HCT116 (cell line): ENCODE data around the gene PACSIN2. TPM values are rescaled to one million over a fixed set of nuclear protein-coding genes. Genes with fewer than 3 reads are reported as not detected.

ENCODE experiments used
- ATAC-seq: fragments of 200-7000 bp; cut with Tn5 transposase; 2 replicates; pipeline ENCODE4 v1.9.1; 2020; ENCODE audit warnings: mild to moderate bottlenecking, moderate library complexity
- BruUV-seq: library from RNA; stranded (reverse); fragments of 400-500 nt; replicated peaks from 2 replicates; lab custom pipeline; 2021; lab: Mats Ljungman, UMichigan
- CTCF ChIA-PET: fragments of 300-600 bp; sonication (Branson Sonifier 250); formaldehyde crosslinking; loops from one replicate; lab custom pipeline; 2021; ENCODE audit warnings: antibody characterized with exemption; lab: Charles Lee
- POLR2A ChIA-PET: fragments of 300-600, 350-600 bp; sonication (Branson Sonifier 250); formaldehyde crosslinking; loops from one replicate; lab custom pipeline; 2021; ENCODE audit warnings: antibody characterized with exemption; lab: Charles Lee
- RAD21 ChIA-PET, 2 experiments: fragments of 300-600 bp; sonication (Branson Sonifier 250); formaldehyde crosslinking; loops; one replicate each; lab custom pipeline; 2023; ENCODE audit warnings: low total read pairs in 2 of 2; ENCODE audit not compliant: uncharacterized antibody in 2 of 2, unreplicated experiment in 2 of 2, low non-redundant PET in 1 of 2; lab: Charles Lee
- DNase-seq: peaks from one replicate; pipeline ENCODE4 v3.0.0-alpha.2; 2010; ENCODE audit warnings: low read depth, low spot score
- H2AFZ ChIP-seq: fragments of 200-600 bp; shearing (Covaris generic), sonication (generic); 2 replicates; pipeline ENCODE4 v1.6.1; 2017; ENCODE audit warnings: low read depth, mixed run types, mixed read lengths, antibody characterized with exemption, low read length; ENCODE audit not compliant: poor library complexity, severe bottlenecking
- H3K27ac ChIP-seq: 2 replicates; pipeline ENCODE4 v1.5.1; 2012; ENCODE audit warnings: low read depth, low read length
- H3K27me3 ChIP-seq: fragments of 200-600 bp; sonication (generic); 2 replicates; pipeline ENCODE4 v1.6.1; 2016; ENCODE audit warnings: mixed run types, low read length, mixed read lengths; ENCODE audit not compliant: insufficient read depth
- H3K36me3 ChIP-seq, 2 experiments: fragments of 200-500 bp in 1 of 2; fragments of 200-600 bp in 1 of 2; sonication (Bioruptor generic) in 1 of 2; sonication (generic) in 1 of 2; 2 replicates each; pipeline versions ENCODE4 v1.5.1 to v1.6.1; 2014 to 2016; ENCODE audit warnings: low read length in 2 of 2, inconsistent platforms in 1 of 2, mixed read lengths in 1 of 2, mixed run types in 1 of 2; ENCODE audit not compliant: insufficient read depth in 2 of 2, control insufficient read depth in 1 of 2
- H3K4me1 ChIP-seq, 2 experiments: fragments of 200-600 bp in 1 of 2; sonication (generic) in 1 of 2; 2 replicates each; pipeline versions ENCODE4 v1.5.1 to v1.6.1; 2012 to 2017; ENCODE audit warnings: low read length in 2 of 2, inconsistent platforms in 1 of 2, mild to moderate bottlenecking in 1 of 2, mixed read lengths in 1 of 2, mixed run types in 1 of 2, moderate library complexity in 1 of 2; ENCODE audit not compliant: insufficient read depth in 2 of 2, control insufficient read depth in 1 of 2
- H3K4me2 ChIP-seq: fragments of 200-600 bp; sonication (generic); 2 replicates; pipeline ENCODE4 v1.6.1; 2017; ENCODE audit warnings: mixed run types, low read length, mixed read lengths
- H3K4me3 ChIP-seq, 2 experiments: fragments of 200-600 bp in 1 of 2; sonication (generic) in 1 of 2; replicated peaks in 1 of 2; 2 replicates each; pipeline ENCODE4 v1.5.1; 2011 to 2016; ENCODE audit warnings: low read length in 2 of 2, control low read depth in 1 of 2, low read depth in 1 of 2, mild to moderate bottlenecking in 1 of 2, mixed read lengths in 1 of 2, mixed run types in 1 of 2
- H3K79me2 ChIP-seq: fragments of 200-600 bp; sonication (generic); 2 replicates; pipeline ENCODE4 v1.6.1; 2017; ENCODE audit warnings: mild to moderate bottlenecking, mixed run types, low read length, moderate library complexity, mixed read lengths; ENCODE audit not compliant: insufficient read depth
- H3K9ac ChIP-seq: fragments of 200-600 bp; sonication (generic); 2 replicates; pipeline ENCODE4 v1.6.1; 2016; ENCODE audit warnings: low read length, mixed read lengths
- H3K9me2 ChIP-seq: fragments of 200-600 bp; sonication (generic), shearing (Covaris generic); 2 replicates; pipeline ENCODE4 v1.6.1; 2017; ENCODE audit warnings: mixed run types, mild to moderate bottlenecking, moderate library complexity; ENCODE audit not compliant: insufficient read depth
- H3K9me3 ChIP-seq, 2 experiments: fragments of 200-500 bp in 1 of 2; fragments of 200-600 bp in 1 of 2; sonication (Bioruptor generic) in 1 of 2; sonication (generic) in 1 of 2; 2 replicates each; pipeline ENCODE4 v1.6.1; 2014 to 2017; ENCODE audit warnings: low read length in 2 of 2, mixed read lengths in 2 of 2, inconsistent platforms in 1 of 2, low read depth in 1 of 2, mild to moderate bottlenecking in 1 of 2, mixed run types in 1 of 2, moderate library complexity in 1 of 2; ENCODE audit not compliant: control insufficient read depth in 1 of 2, insufficient read depth in 1 of 2
- H4K20me1 ChIP-seq: fragments of 200-600 bp; sonication (generic), shearing (Covaris generic); 2 replicates; pipeline ENCODE4 v1.6.1; 2017; ENCODE audit warnings: mixed run types, mild to moderate bottlenecking, moderate library complexity; ENCODE audit not compliant: insufficient read depth
- CTCF ChIP-seq, 3 experiments: fragments of 200-600 bp in 1 of 3; sonication (generic) in 1 of 3; IDR thresholded peaks in 2 of 3; conservative IDR thresholded peaks in 1 of 3; 2 replicates each; pipeline ENCODE4 v1.5.1; 2012 to 2017; ENCODE audit warnings: low read depth in 2 of 3, low read length in 2 of 3, antibody characterized with exemption in 1 of 3, borderline replicate concordance in 1 of 3, control low read depth in 1 of 3, mild to moderate bottlenecking in 1 of 3, mixed read lengths in 1 of 3, mixed run types in 1 of 3, moderate library complexity in 1 of 3; ENCODE audit not compliant: insufficient read depth in 1 of 3
- EGR1 ChIP-seq: IDR thresholded peaks from 2 replicates; pipeline ENCODE4 v1.6.1; 2012; ENCODE audit warnings: low read depth
- ELF1 ChIP-seq: IDR thresholded peaks from 2 replicates; pipeline ENCODE4 v1.6.1; 2012; ENCODE audit warnings: low read depth, borderline replicate concordance
- EZH2phosphoT487 ChIP-seq: fragments of 200-600 bp; IDR thresholded peaks from 2 replicates; pipeline ENCODE4 v1.6.1; 2018; ENCODE audit warnings: antibody characterized with exemption, borderline replicate concordance
- JUND ChIP-seq: IDR thresholded peaks from 2 replicates; pipeline ENCODE4 v1.6.1; 2012
- POLR2A ChIP-seq: IDR thresholded peaks from 2 replicates; pipeline ENCODE4 v1.7.0; 2011; ENCODE audit warnings: borderline replicate concordance; ENCODE audit not compliant: insufficient read depth, insufficient read length; ENCODE audit errors: extremely low read depth
- RAD21 ChIP-seq: IDR thresholded peaks from 2 replicates; pipeline ENCODE4 v1.6.1; 2012; ENCODE audit warnings: low read depth, mild to moderate bottlenecking
- REST ChIP-seq: IDR thresholded peaks from 2 replicates; pipeline ENCODE4 v1.6.1; 2012; ENCODE audit warnings: low read depth
- SIN3A ChIP-seq: IDR thresholded peaks from 2 replicates; pipeline ENCODE4 v1.6.1; 2012; ENCODE audit warnings: low read depth
- SP1 ChIP-seq: IDR thresholded peaks from 2 replicates; pipeline ENCODE4 v1.6.1; 2012; ENCODE audit warnings: low read depth
- ZFX ChIP-seq: fragments of 450-650 bp; IDR thresholded peaks from 2 replicates; pipeline ENCODE4 v1.6.1; 2017
- intact Hi-C: fragments of 100-400 bp; cut with micrococcal nuclease; formaldehyde crosslinking; loops from 2 replicates; pipeline ENCODE4 v1.10.0; 2022
- total RNA-seq: library from RNA; stranded (reverse); gene quantifications from one replicate; pipeline ENCODE4 v1.2.1, GENCODE V29; 2021; ENCODE audit not compliant: unreplicated experiment

Gene PACSIN2
- total RNA-seq, 1 experiment from 2014 or later, result 48.2 TPM

- ChIA-PET RAD21 (interaction anchor here (0.5 to 0.8 kb wide), 2 partner anchors 11 to 24 kb away, joined by 3 read pairs; no protein-coding TSS in a partner anchor), CTCF (interaction anchor here (0.8 to 1.6 kb wide), 9 partner anchors 10 to 123 kb away, joined by 3 to 6 read pairs (median 4); no protein-coding TSS in a partner anchor), POLR2A (interaction anchor here (1.0 to 2.1 kb wide), 4 partner anchors 14 to 27 kb away, joined by 3 to 7 read pairs (median 6); partner anchors contain the start of gene PACSIN2)
- Histone ChIP-seq H3K4me1 (peaks cover 13 to 26% of the 10 kb centered on the region in 2 experiments), H4K20me1 (no peaks in the 10 kb centered on the region), H3K79me2 (peaks cover 83% of the 10 kb centered on the region), H3K36me3 (no peaks in the 10 kb centered on the region), H2AFZ (no peak overlapping the region), H3K27me3 (no peaks in the 10 kb centered on the region), H3K9ac (no peak overlapping the region), H3K4me2 (peak overlapping the region; percentile 40), H3K27ac (no peak overlapping the region), H3K4me3 (no peak overlapping the region), H3K9me2 (no peaks in the 10 kb centered on the region), H3K9me3 (no peaks in the 10 kb centered on the region)
- intact Hi-C loops, result loop anchor here (1.0 kb wide), 1 partner anchor 100 kb away; no protein-coding TSS in a partner anchor
- TF ChIP-seq RAD21 (peak; percentile 60), CTCF (IDR thresholded peaks at IDR 0.05 in 2 of 3, conservative IDR thresholded peaks at IDR 0.05 in 1 of 3; ENCODE audit: borderline replicate concordance in 1 of 3, insufficient read depth in 1 of 3, low read depth in 2 of 3, low read length in 2 of 3) (peak; percentile 30 to 33 (median 33); a peak in 4 of 6 replicates), POLR2A (no peak)
- ATAC-seq (peak; percentile 81), DNase-seq (no peak)
- no TSS peak for BruUV-seq
Measured at GRCh38 chr22:42990131-42990838, 24.7 kb downstream of the PACSIN2 start.

- H3K4me1 ChIP-seq, result peaks cover 10 to 12% of the 10 kb centered on the region in 2 experiments
- no peaks in the 10 kb centered on the region for H4K20me1 ChIP-seq
- no peak overlapping the region for H3K4me2 ChIP-seq
- no peak for DNase-seq
- peaks cover 53% of the 10 kb centered on the region for H3K79me2 ChIP-seq
- H3K9ac ChIP-seq, result no peak overlapping the region
- no peak for ATAC-seq
- H3K4me3 ChIP-seq, result no peak overlapping the region
- RAD21 ChIA-PET, result no interaction called here
- POLR2A ChIA-PET, result no interaction called here
- no peak overlapping the region for H3K27ac ChIP-seq
- no peaks in the 10 kb centered on the region for H3K9me2 ChIP-seq
- no peaks in the 10 kb centered on the region for H3K36me3 ChIP-seq
- intact Hi-C loops, result no loop called here
- BruUV-seq, result no TSS peak
- no peaks in the 10 kb centered on the region for H3K9me3 ChIP-seq
- no peak overlapping the region for H2AFZ ChIP-seq
- H3K27me3 ChIP-seq, result no peaks in the 10 kb centered on the region
- CTCF ChIA-PET, result no interaction called here
- TF ChIP-seq JUND (no peak), EGR1 (no peak), SIN3A (no peak), REST (no peak), ELF1 (no peak), EZH2phosphoT487 (no peak), CTCF (IDR thresholded peaks at IDR 0.05 in 2 of 3, conservative IDR thresholded peaks at IDR 0.05 in 1 of 3; ENCODE audit: borderline replicate concordance in 1 of 3, insufficient read depth in 1 of 3, low read depth in 2 of 3, low read length in 2 of 3) (no peak), ZFX (no peak), RAD21 (no peak), SP1 (no peak)
Measured at GRCh38 chr22:42986115-42986514, 28.8 kb downstream of the PACSIN2 start.
